AG08396 (cell line): ENCODE results near the gene GPATCH4.
"Not testable (repeated sequence)": the region's sequence is repeated elsewhere in the genome, so short reads cannot be mapped to it uniquely, and the experiment has no call there.

Experiments used
- DNase-seq: peaks from one replicate; pipeline ENCODE4 v3.0.0; 2012; ENCODE audit warnings: low spot score, mixed read lengths

The GPATCH4 gene

GRCh38 chr1:156574039-156574633 lies 27.1 kb downstream of the GPATCH4 start:
- DNase-seq, result no peak

DNA sequence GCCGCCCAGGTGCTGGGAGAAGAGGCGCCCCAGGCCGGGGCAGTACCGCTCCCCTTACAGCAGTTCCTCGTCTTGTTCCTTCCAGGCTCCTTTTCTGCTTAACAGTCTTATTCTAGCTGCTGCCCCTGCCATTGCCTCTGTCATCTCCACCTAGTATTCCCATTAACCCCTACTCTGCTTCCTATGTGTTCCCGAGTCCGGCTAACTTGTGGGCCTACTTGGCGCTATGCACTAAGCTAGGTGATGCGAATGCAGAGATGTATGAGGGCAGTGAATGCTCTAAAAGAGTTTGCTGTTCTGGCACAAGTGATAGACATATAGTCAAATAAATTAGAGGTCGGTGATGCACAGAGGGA lies 28.6 kb downstream of the GPATCH4 start:
- DNase-seq, result no peak

- DNase-seq, result peak; percentile 94
These were observed 29.2 kb downstream of the GPATCH4 start, which contains the start of gene IQGAP3 for GRCh38 chr1:156571919-156572662. Gene IQGAP3, minus strand, starts transcription at chr1:156572565. Its CDS starts 36 bp downstream, at chr1:156572529.

- peak; percentile 82 for DNase-seq
These were observed 29.9 kb downstream of the GPATCH4 start for GRCh38 chr1:156571261-156571852.

- DNase-seq, result no peak
These were observed 34.8 kb downstream of the GPATCH4 start for GRCh38 chr1:156566436-156566835.

- no peak for DNase-seq
These were observed 35.8 kb downstream of the GPATCH4 start for GRCh38 chr1:156565519-156565918.

DNA sequence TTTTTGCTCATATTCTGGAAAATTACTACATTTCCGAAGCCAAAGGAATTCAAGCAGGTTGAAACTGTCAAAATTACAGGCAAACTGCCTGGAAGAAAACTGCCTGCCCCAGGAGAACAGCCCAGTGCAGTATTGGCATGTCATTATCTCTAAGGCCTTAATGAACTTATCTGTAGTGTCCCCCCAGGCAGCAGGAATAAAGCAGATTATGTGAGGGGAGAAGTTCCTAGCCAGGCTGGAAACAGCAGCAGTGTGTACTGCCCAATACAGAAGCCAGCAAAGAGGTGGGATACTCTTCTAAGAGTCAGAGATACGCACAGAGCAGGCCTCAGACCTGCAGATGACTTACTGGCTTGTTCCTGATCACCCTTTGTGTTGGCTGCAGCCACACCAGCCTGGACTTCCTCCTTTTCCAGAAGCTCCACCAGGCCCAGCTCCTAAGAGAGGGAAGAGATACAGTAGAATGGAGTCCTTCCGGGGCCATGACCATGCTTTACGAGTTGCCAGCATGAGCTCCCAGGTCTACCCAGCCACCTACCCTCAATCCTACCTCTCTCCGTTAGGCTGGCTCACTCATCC lies 40.6 kb downstream of the GPATCH4 start:
- no peak for DNase-seq

- DNase-seq, result no peak
These were observed 41.4 kb downstream of the GPATCH4 start for GRCh38 chr1:156559797-156560385.

- no peak for DNase-seq
These were observed 42.0 kb downstream of the GPATCH4 start for GRCh38 chr1:156559086-156559796.

- DNase-seq, result no peak
These were observed 44.9 kb downstream of the GPATCH4 start for GRCh38 chr1:156556354-156556753.

- DNase-seq, result no peak
These were observed 45.6 kb downstream of the GPATCH4 start for GRCh38 chr1:156555715-156556114.

DNA sequence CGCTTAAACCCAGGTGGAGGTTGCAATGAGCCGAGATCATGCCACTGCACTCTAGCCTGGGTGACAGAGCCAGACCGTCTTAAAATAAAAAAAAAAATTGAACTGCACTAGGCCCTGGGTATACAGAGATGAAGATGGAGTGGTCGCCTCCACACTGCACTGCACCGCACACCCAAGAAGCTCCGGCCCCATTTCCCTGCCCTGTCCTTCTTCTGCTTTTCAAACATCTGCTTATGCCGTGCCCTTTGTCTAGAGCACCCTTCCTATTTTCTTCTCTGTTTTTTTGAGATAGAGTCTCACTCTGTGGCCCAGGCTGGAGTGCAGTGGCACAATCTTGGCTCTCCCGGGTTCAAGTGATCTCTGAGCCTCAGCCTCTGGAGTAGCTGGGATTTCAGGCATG lies 46.3 kb downstream of the GPATCH4 start:
- no peak for DNase-seq

- DNase-seq, result no peak
These were observed 47.3 kb downstream of the GPATCH4 start for GRCh38 chr1:156553860-156554485.

GRCh38 chr1:156552937-156553336 lies 48.3 kb downstream of the GPATCH4 start:
- not testable (repeated sequence) for DNase-seq

DNA sequence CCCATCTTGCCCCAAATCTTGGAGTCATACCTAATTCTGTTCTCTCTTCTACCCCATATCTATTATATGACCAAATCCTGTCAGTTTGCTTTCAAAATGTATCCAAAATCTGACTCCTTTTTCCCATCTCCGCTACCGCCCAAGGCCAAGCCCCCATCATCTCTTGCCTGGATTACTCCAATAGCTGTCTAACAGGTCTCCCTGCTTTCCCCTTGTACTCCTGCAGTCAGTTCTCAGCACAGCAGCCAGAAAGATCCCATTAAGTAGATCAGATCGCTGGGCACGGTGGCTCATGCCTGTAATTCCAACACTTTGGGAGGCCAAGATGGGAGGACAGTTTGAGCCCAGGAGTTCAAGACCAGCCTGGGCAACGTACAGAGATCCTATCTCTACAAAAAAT lies 48.8 kb downstream of the GPATCH4 start:
- no peak for DNase-seq

DNA sequence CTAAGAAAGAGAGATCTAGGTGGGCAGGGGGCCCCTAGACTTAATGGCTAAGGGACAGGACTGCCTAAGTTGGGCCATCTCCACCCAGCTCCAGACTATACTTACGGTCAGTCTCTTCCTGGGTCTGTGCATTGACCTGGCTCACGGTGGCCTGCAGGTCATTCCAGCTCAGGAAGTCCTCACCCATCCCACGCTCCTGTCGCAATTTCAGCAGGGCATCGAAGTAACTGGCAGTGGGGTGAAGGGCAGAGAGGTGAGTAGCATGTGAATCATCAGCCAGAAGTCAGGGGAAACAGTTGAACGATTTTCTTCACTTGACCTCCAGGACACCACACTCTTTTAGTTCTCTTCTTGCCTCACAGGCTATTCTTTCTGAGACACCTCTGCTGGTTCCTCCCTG lies 49.4 kb downstream of the GPATCH4 start:
- no peak for DNase-seq

DNA sequence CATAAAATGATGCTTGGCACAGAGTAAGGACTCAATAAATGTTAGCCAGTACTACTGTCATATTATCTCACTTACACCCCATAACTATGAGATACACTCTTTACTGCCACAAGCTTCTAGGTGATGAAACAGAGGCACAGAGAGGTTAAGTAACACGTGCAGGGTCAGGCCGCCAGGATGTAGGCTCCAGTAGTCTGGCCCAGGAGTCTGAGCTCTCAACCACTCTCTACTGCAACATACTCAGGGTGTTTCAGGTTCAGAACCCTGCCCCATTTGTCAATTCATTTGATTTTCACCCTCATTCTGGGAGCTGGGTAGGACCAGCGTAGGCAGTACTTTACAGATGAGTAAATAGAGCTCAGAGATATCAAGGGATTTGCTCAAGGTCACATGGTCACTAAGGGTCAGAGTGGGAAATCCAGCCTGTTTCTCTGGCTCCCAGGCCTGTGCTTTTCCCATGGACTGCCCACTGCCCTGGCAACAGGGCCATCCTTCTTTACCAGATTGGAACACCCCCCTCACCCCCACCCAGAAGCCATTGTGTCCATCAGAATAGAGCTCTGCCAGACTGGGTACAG lies 50.1 kb downstream of the GPATCH4 start:
- DNase-seq, result no peak

GRCh38 chr1:156550346-156550745 lies 50.9 kb downstream of the GPATCH4 start:
- no peak for DNase-seq

GRCh38 chr1:156549831-156550230 lies 51.4 kb downstream of the GPATCH4 start:
- DNase-seq, result no peak

GRCh38 chr1:156549390-156549789 lies 51.9 kb downstream of the GPATCH4 start:
- no peak for DNase-seq

- DNase-seq, result no peak
These were observed 53.3 kb downstream of the GPATCH4 start for GRCh38 chr1:156547982-156548381.
